OCI-LY3 (cell line): ENCODE data around the gene PCBP3.

Experiments used
- H2AFZ ChIP-seq: fragments of 200-600, 300-600 bp; shearing (Covaris generic); 2 replicates; pipeline ENCODE4 v1.6.0; 2014; ENCODE audit warnings: antibody characterized with exemption, low read depth, low read length
- H3K27ac ChIP-seq: fragments of 200-600, 300-600 bp; sonication (generic); 2 replicates; pipeline ENCODE4 v1.5.1; 2014; ENCODE audit warnings: mild to moderate bottlenecking, low read length, moderate library complexity, mixed read lengths
- H3K27me3 ChIP-seq: fragments of 200-600, 300-600 bp; sonication (generic); 2 replicates; pipeline ENCODE4 v1.6.1; 2014; ENCODE audit warnings: low read depth, low read length, mixed read lengths
- H3K36me3 ChIP-seq: fragments of 200-600, 300-600 bp; sonication (generic); replicated peaks from 2 replicates; pipeline ENCODE3; 2014; ENCODE audit warnings: low read depth, low read length, mixed read lengths
- H3K4me1 ChIP-seq: fragments of 300-600, 200-600 bp; sonication (generic); 2 replicates; pipeline ENCODE4 v1.6.1; 2014; ENCODE audit warnings: low read length, mixed read lengths
- H3K4me2 ChIP-seq: fragments of 200-600, 300-600 bp; sonication (generic); 2 replicates; pipeline ENCODE4 v1.6.1; 2014; ENCODE audit warnings: low read length, mixed read lengths
- H3K4me3 ChIP-seq: fragments of 300-600, 200-600 bp; sonication (generic); 2 replicates; pipeline ENCODE4 v1.5.1; 2014; ENCODE audit warnings: antibody characterized with exemption, mild to moderate bottlenecking, low read length, moderate library complexity
- H3K79me2 ChIP-seq: fragments of 300-600, 200-600 bp; shearing (Covaris generic); 2 replicates; pipeline ENCODE4 v1.6.1; 2014; ENCODE audit warnings: mild to moderate bottlenecking, low read length, mixed read lengths
- H3K9ac ChIP-seq: fragments of 300-600, 200-600 bp; shearing (Covaris generic); 2 replicates; pipeline ENCODE4 v1.6.0; 2014; ENCODE audit warnings: mild to moderate bottlenecking, low read length, moderate library complexity
- H3K9me3 ChIP-seq: fragments of 200-600, 300-600 bp; shearing (Covaris generic); 2 replicates; pipeline ENCODE4 v1.6.1; 2014; ENCODE audit warnings: low read length, mixed read lengths; ENCODE audit not compliant: insufficient read depth
- H4K20me1 ChIP-seq: fragments of 200-600, 300-600 bp; sonication (generic); 2 replicates; pipeline ENCODE4 v1.6.1; 2016; ENCODE audit warnings: low read length, mixed read lengths; ENCODE audit not compliant: insufficient read depth
- CTCF ChIP-seq: fragments of 200-600, 300-600 bp; sonication (generic); IDR thresholded peaks from 2 replicates; pipeline ENCODE4 v1.5.1; 2014; ENCODE audit warnings: antibody characterized with exemption, low read length, low read depth
- EZH2phosphoT487 ChIP-seq: fragments of 200-600 bp; shearing (Covaris generic); IDR thresholded peaks from 2 replicates; pipeline ENCODE4 v1.6.1; 2018; ENCODE audit warnings: antibody characterized with exemption, mixed run types, low read depth

Gene PCBP3

GRCh38 chr21:45859041-45859761, 215.7 kb downstream of the PCBP3 start:
- Histone ChIP-seq H3K27me3 (no peaks in the 10 kb centered on the region), H3K79me2 (no peaks in the 10 kb centered on the region), H3K9me3 (no peaks in the 10 kb centered on the region), H3K27ac (no peak overlapping the region), H3K9ac (no peak overlapping the region), H3K4me2 (no peak overlapping the region), H3K36me3 (no peaks in the 10 kb centered on the region), H3K4me3 (no peak overlapping the region), H2AFZ (no peak overlapping the region), H3K4me1 (peaks cover 21% of the 10 kb centered on the region), H4K20me1 (no peaks in the 10 kb centered on the region)
- TF ChIP-seq CTCF (no peak), EZH2phosphoT487 (no peak)

GRCh38 chr21:45859762-45860357, 216.3 kb downstream of the PCBP3 start:
- Histone ChIP-seq H3K4me2 (no peak overlapping the region), H3K9me3 (no peaks in the 10 kb centered on the region), H3K27me3 (no peaks in the 10 kb centered on the region), H2AFZ (no peak overlapping the region), H3K4me1 (peaks cover 21% of the 10 kb centered on the region), H3K79me2 (no peaks in the 10 kb centered on the region), H3K36me3 (no peaks in the 10 kb centered on the region), H4K20me1 (no peaks in the 10 kb centered on the region), H3K4me3 (no peak overlapping the region), H3K27ac (no peak overlapping the region), H3K9ac (no peak overlapping the region)
- TF ChIP-seq EZH2phosphoT487: no peak
- TF ChIP-seq CTCF: no peak

GRCh38 chr21:45860493-45861155, 217.1 kb downstream of the PCBP3 start:
- H3K4me3 ChIP-seq: no peak overlapping the region
- no peak overlapping the region for H2AFZ ChIP-seq
- TF ChIP-seq CTCF (no peak), EZH2phosphoT487 (no peak)
- H3K9ac ChIP-seq: no peak overlapping the region
- no peaks in the 10 kb centered on the region for H3K36me3 ChIP-seq
- H3K4me1 ChIP-seq: peaks cover 21% of the 10 kb centered on the region
- no peak overlapping the region for H3K4me2 ChIP-seq
- no peaks in the 10 kb centered on the region for H4K20me1 ChIP-seq
- no peaks in the 10 kb centered on the region for H3K27me3 ChIP-seq
- no peaks in the 10 kb centered on the region for H3K79me2 ChIP-seq
- no peaks in the 10 kb centered on the region for H3K9me3 ChIP-seq
- H3K27ac ChIP-seq: no peak overlapping the region

- peaks cover 21% of the 10 kb centered on the region for H3K4me1 ChIP-seq
- H3K9ac ChIP-seq: no peak overlapping the region
- H3K27me3 ChIP-seq: no peaks in the 10 kb centered on the region
- 0 out of 2 replicates have a peak overlapping the region, but pooled peaks have one; percentile 12 for H3K4me2 ChIP-seq
- no peaks in the 10 kb centered on the region for H4K20me1 ChIP-seq
- H3K36me3 ChIP-seq: no peaks in the 10 kb centered on the region
- TF ChIP-seq CTCF: no peak
- TF ChIP-seq EZH2phosphoT487: no peak
- H3K9me3 ChIP-seq: no peaks in the 10 kb centered on the region
- H3K4me3 ChIP-seq: no peak overlapping the region
- H2AFZ ChIP-seq: peak overlapping the region; percentile 60; the same call in 1 of the 2 replicates
- no peaks in the 10 kb centered on the region for H3K79me2 ChIP-seq
- no peak overlapping the region for H3K27ac ChIP-seq
Observed at GRCh38 chr21:45861156-45861870, 217.8 kb downstream of the PCBP3 start.
